SK-N-SH (cell line): Measurements from ENCODE around the gene ZNF277. TPM values are rescaled to one million over a fixed set of nuclear protein-coding genes. Genes with fewer than 3 reads are reported as not detected.

ENCODE experiments used
- CTCF ChIA-PET: fragments of 300-600, 350-600 bp; formaldehyde crosslinking; extraction: SDS; loops from one replicate; lab custom pipeline; 2021; lab: Yijun Ruan, JAX
- POLR2A ChIA-PET: fragments of 350-600 bp; sonication (Branson Sonifier 250); formaldehyde crosslinking; extraction: SDS; loops from one replicate; lab custom pipeline; 2020; ENCODE audit warnings: antibody characterized with exemption, inconsistent platforms; lab: Yijun Ruan, JAX
- DNase-seq: peaks from one replicate; pipeline ENCODE4 v3.0.0; 2012
- H2AFZ ChIP-seq: fragments of 200-600 bp; sonication (generic); 2 replicates; pipeline ENCODE4 v1.8.1; 2016; ENCODE audit warnings: antibody characterized with exemption, mild to moderate bottlenecking, low read depth
- H3F3A ChIP-seq: fragments of 200-600 bp; sonication (generic); replicated peaks from 2 replicates; pipeline ENCODE3; 2016; ENCODE audit warnings: antibody characterized with exemption, mild to moderate bottlenecking; ENCODE audit not compliant: insufficient read depth
- H3K27ac ChIP-seq, 2 experiments: fragments of 200-500 bp in 1 of 2; fragments of 200-600 bp in 1 of 2; sonication (Bioruptor generic) in 1 of 2; sonication (generic), shearing (Covaris generic) in 1 of 2; 2 replicates each; pipeline versions ENCODE4 v1.5.1 to v1.6.1; 2014 to 2016; ENCODE audit warnings: low read depth in 2 of 2, inconsistent platforms in 1 of 2, low read length in 1 of 2, mild to moderate bottlenecking in 1 of 2, mixed read lengths in 1 of 2
- H3K27me3 ChIP-seq: fragments of 200-600 bp; sonication (generic), shearing (Covaris generic); 2 replicates; pipeline ENCODE4 v1.6.1; 2016; ENCODE audit warnings: mixed run types; ENCODE audit not compliant: insufficient read depth
- H3K36me3 ChIP-seq, 2 experiments: fragments of 200-500 bp in 1 of 2; fragments of 200-600 bp in 1 of 2; sonication (Bioruptor generic) in 1 of 2; sonication (generic) in 1 of 2; replicated peaks in 1 of 2; 2 replicates each; pipeline versions ENCODE3 to v1.5.1; 2014 to 2016; ENCODE audit warnings: low read length in 1 of 2, mild to moderate bottlenecking in 1 of 2; ENCODE audit not compliant: insufficient read depth in 2 of 2, control insufficient read depth in 1 of 2
- H3K4me1 ChIP-seq, 2 experiments: fragments of 200-500 bp in 1 of 2; fragments of 200-600 bp in 1 of 2; sonication (Bioruptor generic) in 1 of 2; sonication (generic), shearing (Covaris generic) in 1 of 2; 2 replicates each; pipeline versions ENCODE4 v1.5.1 to v1.6.1; 2014 to 2016; ENCODE audit warnings: low read depth in 1 of 2, low read length in 1 of 2, mixed run types in 1 of 2; ENCODE audit not compliant: insufficient read depth in 2 of 2, control insufficient read depth in 1 of 2
- H3K4me2 ChIP-seq: fragments of 200-600 bp; sonication (generic), shearing (Covaris generic); 2 replicates; pipeline ENCODE4 v1.6.1; 2017; ENCODE audit warnings: mixed run types
- H3K4me3 ChIP-seq, 2 experiments: fragments of 200-500 bp in 1 of 2; fragments of 200-600 bp in 1 of 2; sonication (Bioruptor generic) in 1 of 2; sonication (generic), shearing (Covaris generic) in 1 of 2; 2 replicates each; pipeline versions ENCODE4 v1.5.1 to v1.8.1; 2014 to 2016; ENCODE audit warnings: low read depth in 2 of 2, inconsistent platforms in 1 of 2, low read length in 1 of 2, mild to moderate bottlenecking in 1 of 2, mixed read lengths in 1 of 2, moderate library complexity in 1 of 2
- H3K79me2 ChIP-seq: fragments of 200-600 bp; sonication (generic); 2 replicates; pipeline ENCODE4 v1.8.1; 2017; ENCODE audit warnings: mild to moderate bottlenecking; ENCODE audit not compliant: insufficient read depth
- H3K9ac ChIP-seq: fragments of 200-600 bp; sonication (generic); 2 replicates; pipeline ENCODE4 v1.6.1; 2017; ENCODE audit warnings: mixed run types
- H3K9me2 ChIP-seq: fragments of 200-600 bp; sonication (generic); 2 replicates; pipeline ENCODE4 v1.6.1; 2017; ENCODE audit warnings: mixed run types
- H3K9me3 ChIP-seq: fragments of 200-600 bp; sonication (generic); 2 replicates; pipeline ENCODE4 v1.6.1; 2017; ENCODE audit warnings: mixed run types, mild to moderate bottlenecking, moderate library complexity
- H4K20me1 ChIP-seq: fragments of 200-600 bp; sonication (generic); 2 replicates; pipeline ENCODE4 v1.6.1; 2017; ENCODE audit warnings: mild to moderate bottlenecking, mixed run types; ENCODE audit not compliant: insufficient read depth
- ELF1 ChIP-seq: IDR thresholded peaks from 2 replicates; pipeline ENCODE4 v1.4.0; 2012
- EP300 ChIP-seq, 2 experiments: IDR thresholded peaks; 2 replicates each; pipeline versions ENCODE4 v1.4.0 to v1.6.1; 2012; ENCODE audit warnings: borderline replicate concordance in 1 of 2, low read depth in 1 of 2, low read length in 1 of 2
- JUND ChIP-seq: IDR thresholded peaks from 2 replicates; pipeline ENCODE4 v1.4.0; 2012
- NFIC ChIP-seq: IDR thresholded peaks from 2 replicates; pipeline ENCODE4 v1.4.0; 2012; ENCODE audit warnings: borderline replicate concordance
- NRF1 ChIP-seq: IDR thresholded peaks from 2 replicates; pipeline ENCODE4 v1.6.1; 2012; ENCODE audit warnings: low read depth, mild to moderate bottlenecking, low read length
- RFX5 ChIP-seq: IDR thresholded peaks from 2 replicates; pipeline ENCODE4 v1.6.1; 2012; ENCODE audit warnings: mild to moderate bottlenecking, improper control_type of control experiment, low read length
- SIN3A ChIP-seq: IDR thresholded peaks from 2 replicates; pipeline ENCODE4 v1.6.1; 2012; ENCODE audit warnings: low read depth, mild to moderate bottlenecking, low read length, moderate library complexity, borderline replicate concordance
- TAF1 ChIP-seq: IDR thresholded peaks from 2 replicates; pipeline ENCODE4 v1.6.1; 2012; ENCODE audit warnings: low read depth, mild to moderate bottlenecking, low read length, moderate library complexity, borderline replicate concordance
- TEAD4 ChIP-seq: IDR thresholded peaks from 2 replicates; pipeline ENCODE4 v1.4.0; 2012; ENCODE audit warnings: mild to moderate bottlenecking, borderline replicate concordance; ENCODE audit not compliant: insufficient read depth
- WGBS: methylation state at CpG from one replicate; pipeline ENCODE4 v1.1.6; 2017; ENCODE audit warnings: low lambda C conversion rate; 5-methylcytosine and 5-hydroxymethylcytosine counted together
- polyA plus RNA-seq, 3 experiments: library from polyadenylated mRNA; depleted of rRNA; stranded (reverse); fragments of >200 nt; gene quantifications; 2 replicates each; pipeline ENCODE4 v1.2.3, GENCODE V29; 2012
- TF ChIP-seq, protein P1 (sequence below): IDR thresholded peaks from 2 replicates; pipeline ENCODE4 v1.4.0; 2012; ENCODE audit warnings: low read depth
- TF ChIP-seq, protein P2 (sequence below): fragments of 150-350 bp; IDR thresholded peaks from 2 replicates; pipeline ENCODE4 v1.6.1; 2016; ENCODE audit warnings: mild to moderate bottlenecking, low read depth, low read length
- TF ChIP-seq, protein P3 (sequence below): fragments of 150-350 bp; IDR thresholded peaks from 2 replicates; pipeline ENCODE4 v1.6.1; 2017; ENCODE audit warnings: antibody characterized with exemption, low read length, low read depth, borderline replicate concordance

ZNF277 gene
- polyA plus RNA-seq, 1 of the 3 experiments (the other 2 are of a cell fraction): 11.5 TPM

DNA sequence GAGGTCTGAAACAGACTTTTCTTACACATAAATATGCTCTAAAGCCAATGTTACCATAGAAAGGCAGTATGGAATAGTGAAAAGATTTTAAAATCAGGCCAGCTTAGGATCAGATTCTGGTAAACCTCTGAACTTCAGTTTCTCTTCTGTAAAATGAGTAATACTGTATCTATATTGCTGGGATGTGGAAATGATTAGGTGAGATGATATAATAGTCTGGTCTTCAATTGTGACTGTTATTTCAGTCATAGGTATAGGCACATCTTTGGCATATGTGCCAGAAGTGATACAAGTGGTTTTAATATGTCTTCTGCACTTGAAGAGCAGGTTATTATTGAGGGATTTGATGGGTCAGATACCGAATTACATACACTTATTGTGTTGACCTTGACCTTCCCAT, 7.2 kb downstream of the ZNF277 start:
- Histone ChIP-seq H2AFZ (no peak overlapping the region), H3K4me2 (no peak overlapping the region), H3K4me1 (peaks cover 0 to 5% of the 10 kb centered on the region in 2 experiments; a peak in 1 of 4 replicates), H3K4me3 (no peak overlapping the region), H3K9me3 (no peaks in the 10 kb centered on the region), H3K9me2 (no peaks in the 10 kb centered on the region), H3K27ac (no peak overlapping the region), H3F3A (peaks cover 4% of the 10 kb centered on the region), H4K20me1 (0 out of 2 replicates have a peak, but pooled peaks cover 14% of the 10 kb centered on the region), H3K27me3 (no peaks in the 10 kb centered on the region), H3K9ac (no peak overlapping the region), H3K36me3 (no peaks in the 10 kb centered on the region), H3K79me2 (peaks cover 69% of the 10 kb centered on the region)
- WGBS: 96% methylated on average over 1 of the region's 1 CpG
- CTCF ChIA-PET: interaction anchor here (0.8 to 1.3 kb wide), 2 partner anchors 11 to 450 kb away, joined by 3 to 6 read pairs; no protein-coding TSS in a partner anchor
- DNase-seq: no peak
- TF ChIP-seq NFIC: no peak
- TF ChIP-seq TEAD4: no peak
- no peak for TF ChIP-seq EP300 (IDR thresholded peaks at IDR 0.05; ENCODE audit: borderline replicate concordance in 1 of 2, low read depth in 1 of 2, low read length in 1 of 2)
- no peak for TF ChIP-seq TAF1
- TF ChIP-seq JUND: no peak
- TF ChIP-seq, protein P1, sequence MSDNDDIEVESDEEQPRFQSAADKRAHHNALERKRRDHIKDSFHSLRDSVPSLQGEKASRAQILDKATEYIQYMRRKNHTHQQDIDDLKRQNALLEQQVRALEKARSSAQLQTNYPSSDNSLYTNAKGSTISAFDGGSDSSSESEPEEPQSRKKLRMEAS: no peak
- TF ChIP-seq ELF1: no peak
- TF ChIP-seq RFX5: no peak
- TF ChIP-seq, protein P2, sequence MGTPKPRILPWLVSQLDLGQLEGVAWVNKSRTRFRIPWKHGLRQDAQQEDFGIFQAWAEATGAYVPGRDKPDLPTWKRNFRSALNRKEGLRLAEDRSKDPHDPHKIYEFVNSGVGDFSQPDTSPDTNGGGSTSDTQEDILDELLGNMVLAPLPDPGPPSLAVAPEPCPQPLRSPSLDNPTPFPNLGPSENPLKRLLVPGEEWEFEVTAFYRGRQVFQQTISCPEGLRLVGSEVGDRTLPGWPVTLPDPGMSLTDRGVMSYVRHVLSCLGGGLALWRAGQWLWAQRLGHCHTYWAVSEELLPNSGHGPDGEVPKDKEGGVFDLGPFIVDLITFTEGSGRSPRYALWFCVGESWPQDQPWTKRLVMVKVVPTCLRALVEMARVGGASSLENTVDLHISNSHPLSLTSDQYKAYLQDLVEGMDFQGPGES: no peak
- POLR2A ChIA-PET: no interaction called here

DNA sequence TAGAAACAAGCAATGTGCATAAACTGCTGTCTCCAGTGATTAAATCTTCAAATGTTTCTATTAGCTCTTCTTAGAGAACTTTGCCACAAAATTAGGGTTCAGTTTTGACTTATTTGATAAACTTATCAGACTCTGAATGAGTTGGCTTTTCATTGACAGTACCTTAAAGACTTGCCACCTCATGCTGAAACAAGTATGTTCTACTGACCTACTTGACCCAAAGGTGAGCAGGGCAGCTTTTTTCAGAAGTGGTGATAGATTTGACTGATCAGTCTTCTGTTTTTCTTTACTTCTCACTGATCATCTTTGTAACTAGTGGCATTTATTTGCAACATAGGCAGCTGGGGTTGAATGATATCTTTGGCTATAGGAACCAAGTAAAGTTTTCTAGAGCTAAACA, 7.8 kb downstream of the ZNF277 start:
- Histone ChIP-seq H4K20me1 (0 out of 2 replicates have a peak, but pooled peaks cover 15% of the 10 kb centered on the region), H3F3A (peaks cover 4% of the 10 kb centered on the region), H3K9me3 (no peaks in the 10 kb centered on the region), H3K9ac (no peak overlapping the region), H3K9me2 (no peaks in the 10 kb centered on the region), H3K4me3 (no peak overlapping the region), H3K4me2 (no peak overlapping the region), H3K36me3 (no peaks in the 10 kb centered on the region), H2AFZ (no peak overlapping the region), H3K79me2 (peaks cover 66% of the 10 kb centered on the region), H3K27ac (no peak overlapping the region), H3K4me1 (peaks cover 0 to 5% of the 10 kb centered on the region in 2 experiments; a peak in 1 of 4 replicates), H3K27me3 (no peaks in the 10 kb centered on the region)
- ChIA-PET POLR2A (interaction anchor here (1.0 kb wide), 1 partner anchor 8 kb away, joined by 3 read pairs; the partner anchor contains the start of genes DOCK4 and ZNF277), CTCF (interaction anchor here (0.8 to 1.3 kb wide), 3 partner anchors 10 to 461 kb away, joined by 3 to 6 read pairs (median 4); no protein-coding TSS in a partner anchor)
- TF ChIP-seq SIN3A: no peak
- TF ChIP-seq NRF1: no peak
- no peak for TF ChIP-seq TAF1
- TF ChIP-seq, protein P3, sequence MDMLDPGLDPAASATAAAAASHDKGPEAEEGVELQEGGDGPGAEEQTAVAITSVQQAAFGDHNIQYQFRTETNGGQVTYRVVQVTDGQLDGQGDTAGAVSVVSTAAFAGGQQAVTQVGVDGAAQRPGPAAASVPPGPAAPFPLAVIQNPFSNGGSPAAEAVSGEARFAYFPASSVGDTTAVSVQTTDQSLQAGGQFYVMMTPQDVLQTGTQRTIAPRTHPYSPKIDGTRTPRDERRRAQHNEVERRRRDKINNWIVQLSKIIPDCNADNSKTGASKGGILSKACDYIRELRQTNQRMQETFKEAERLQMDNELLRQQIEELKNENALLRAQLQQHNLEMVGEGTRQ: no peak
- DNase-seq: no peak
